Activated CD4-positive, alpha-beta T cell treated with anti-CD3 and anti-CD28 coated beads, Interleukin-2, amount 10 ng/mL, durations not matched to agents 24 days and 14 days (primary cell): ENCODE results near the gene CST6. TPM values are rescaled to one million over a fixed set of nuclear protein-coding genes. Genes with fewer than 3 reads are reported as not detected.

Experiments
- DNase-seq: peaks from one replicate; pipeline ENCODE4 v3.0.0; 2022
- H3K27ac Mint-ChIP-seq: one replicate; pipeline ENCODE4 v1.8.0; 2022; ENCODE audit warnings: mild to moderate bottlenecking, mixed read lengths
- H3K27me3 Mint-ChIP-seq: one replicate; pipeline ENCODE4 v1.8.0; 2022; ENCODE audit warnings: mixed read lengths
- H3K36me3 Mint-ChIP-seq: one replicate; pipeline ENCODE4 v1.8.0; 2022; ENCODE audit warnings: low read depth, mild to moderate bottlenecking, mixed read lengths
- H3K4me1 Mint-ChIP-seq: one replicate; pipeline ENCODE4 v1.8.0; 2021; ENCODE audit warnings: mixed read lengths
- H3K4me3 Mint-ChIP-seq: one replicate; pipeline ENCODE4 v1.8.0; 2022; ENCODE audit warnings: mild to moderate bottlenecking, moderate library complexity, mixed read lengths
- H3K9me3 Mint-ChIP-seq: one replicate; pipeline ENCODE4 v1.8.0; 2021; ENCODE audit warnings: mixed read lengths
- intact Hi-C: fragments of 100-400 bp; cut with micrococcal nuclease; formaldehyde crosslinking; loops from one replicate; pipeline ENCODE4 v1.15.1; 2023
- total RNA-seq: library from RNA; stranded (reverse); gene quantifications from 2 replicates; pipeline ENCODE4 v1.2.3, GENCODE V29; 2022

CST6 gene
- total RNA-seq, 1 donor from 2014 or later, result 1.5 TPM

GRCh38 chr11:65978391-65979238, 33.2 kb upstream of the CST6 start:
- DNase-seq, result no peak
- Mint-ChIP-seq H3K9me3 (no peaks in the 10 kb centered on the region), H3K27me3 (no peaks in the 10 kb centered on the region), H3K36me3 (peaks cover 34% of the 10 kb centered on the region), H3K4me1 (peaks cover 5% of the 10 kb centered on the region), H3K4me3 (no peak overlapping the region), H3K27ac (no peak overlapping the region)
- intact Hi-C loops, result no loop called here

- no peaks in the 10 kb centered on the region for H3K27me3 Mint-ChIP-seq
- no peak overlapping the region for H3K27ac Mint-ChIP-seq
- H3K9me3 Mint-ChIP-seq, result no peaks in the 10 kb centered on the region
- H3K4me3 Mint-ChIP-seq, result no peak overlapping the region
- H3K36me3 Mint-ChIP-seq, result peaks cover 31% of the 10 kb centered on the region
- DNase-seq, result no peak
- H3K4me1 Mint-ChIP-seq, result peaks cover 5% of the 10 kb centered on the region
- intact Hi-C loops, result no loop called here
These were observed 32.5 kb upstream of the CST6 start for GRCh38 chr11:65979261-65979759.

GRCh38 chr11:65981101-65981740, 30.6 kb upstream of the CST6 start:
- no peak for DNase-seq
- peak overlapping the region; percentile 6 for H3K27ac Mint-ChIP-seq
- H3K36me3 Mint-ChIP-seq, result peaks cover 22% of the 10 kb centered on the region
- H3K4me3 Mint-ChIP-seq, result no peak overlapping the region
- H3K4me1 Mint-ChIP-seq, result peaks cover 5% of the 10 kb centered on the region
- no peaks in the 10 kb centered on the region for H3K27me3 Mint-ChIP-seq
- no peaks in the 10 kb centered on the region for H3K9me3 Mint-ChIP-seq
- intact Hi-C loops, result no loop called here

GRCh38 chr11:65981972-65982823, 29.6 kb upstream of the CST6 start:
- no peak for DNase-seq
- intact Hi-C loops, result no loop called here
- Mint-ChIP-seq H3K27me3 (no peaks in the 10 kb centered on the region), H3K27ac (no peak overlapping the region), H3K4me1 (peaks cover 5% of the 10 kb centered on the region), H3K9me3 (no peaks in the 10 kb centered on the region), H3K4me3 (no peak overlapping the region), H3K36me3 (peaks cover 17% of the 10 kb centered on the region)

- no peak for DNase-seq
- intact Hi-C loops, result no loop called here
- Mint-ChIP-seq H3K27ac (no peak overlapping the region), H3K4me3 (no peak overlapping the region), H3K4me1 (peaks cover 5% of the 10 kb centered on the region), H3K36me3 (peaks cover 13% of the 10 kb centered on the region), H3K27me3 (no peaks in the 10 kb centered on the region), H3K9me3 (no peaks in the 10 kb centered on the region)
These were observed 28.8 kb upstream of the CST6 start for GRCh38 chr11:65982824-65983588.

- intact Hi-C loops, result no loop called here
- Mint-ChIP-seq H3K4me1 (peaks cover 5% of the 10 kb centered on the region), H3K36me3 (peaks cover 11% of the 10 kb centered on the region), H3K27ac (no peak overlapping the region), H3K4me3 (no peak overlapping the region), H3K9me3 (no peaks in the 10 kb centered on the region), H3K27me3 (no peaks in the 10 kb centered on the region)
- no peak for DNase-seq
These were observed 28.2 kb upstream of the CST6 start for GRCh38 chr11:65983589-65983987.

- no peak overlapping the region for H3K4me3 Mint-ChIP-seq
- no peaks in the 10 kb centered on the region for H3K36me3 Mint-ChIP-seq
- peaks cover 6% of the 10 kb centered on the region for H3K4me1 Mint-ChIP-seq
- no peaks in the 10 kb centered on the region for H3K9me3 Mint-ChIP-seq
- H3K27ac Mint-ChIP-seq, result no peak overlapping the region
- no peak for DNase-seq
- intact Hi-C loops, result no loop called here
- H3K27me3 Mint-ChIP-seq, result no peaks in the 10 kb centered on the region
These were observed 24.5 kb upstream of the CST6 start for GRCh38 chr11:65987336-65987735.

- intact Hi-C loops, result loop anchor here (1.0 to 2.0 kb wide), 7 partner anchors 13 to 283 kb away; partner anchors contain the start of genes BANF1, C11orf68, DRAP1 and EIF1AD
- no peaks in the 10 kb centered on the region for H3K27me3 Mint-ChIP-seq
- H3K9me3 Mint-ChIP-seq, result no peaks in the 10 kb centered on the region
- peaks cover 1% of the 10 kb centered on the region for H3K36me3 Mint-ChIP-seq
- H3K4me1 Mint-ChIP-seq, result peaks cover 6% of the 10 kb centered on the region
- peak; percentile 98 for DNase-seq
- peak overlapping the region; percentile 80 for H3K27ac Mint-ChIP-seq
- no peak overlapping the region for H3K4me3 Mint-ChIP-seq
These were observed 22.8 kb upstream of the CST6 start for GRCh38 chr11:65988791-65989592.

- Mint-ChIP-seq H3K36me3 (peaks cover 8% of the 10 kb centered on the region), H3K4me3 (no peak overlapping the region), H3K27ac (no peak overlapping the region), H3K4me1 (peaks cover 8% of the 10 kb centered on the region), H3K9me3 (no peaks in the 10 kb centered on the region), H3K27me3 (no peaks in the 10 kb centered on the region)
- intact Hi-C loops, result no loop called here
- DNase-seq, result no peak
These were observed 19.8 kb upstream of the CST6 start for GRCh38 chr11:65992056-65992455.

GRCh38 chr11:65997286-65997685, 14.5 kb upstream of the CST6 start:
- Mint-ChIP-seq H3K27me3 (no peaks in the 10 kb centered on the region), H3K4me1 (peaks cover 22% of the 10 kb centered on the region), H3K4me3 (no peak overlapping the region), H3K9me3 (no peaks in the 10 kb centered on the region), H3K27ac (peak overlapping the region; percentile 1), H3K36me3 (peaks cover 48% of the 10 kb centered on the region)
- intact Hi-C loops, result no loop called here
- no peak for DNase-seq

GRCh38 chr11:66001942-66002647, 9.7 kb upstream of the CST6 start, which contains the start of the genes BANF1 and EIF1AD:
BANF1 (plus strand) TSS chr11:66002503; CDS start chr11:66003251, 748 bp downstream.
EIF1AD (minus strand) TSS chr11:66002157; CDS start chr11:66000389, 1,768 bp downstream.
- H3K4me1 Mint-ChIP-seq, result peaks cover 28% of the 10 kb centered on the region
- H3K27me3 Mint-ChIP-seq, result no peaks in the 10 kb centered on the region
- peak; percentile 98 for DNase-seq
- peak within 1 kb of the TSS; percentile 99 for H3K27ac Mint-ChIP-seq
- H3K4me3 Mint-ChIP-seq, result peak within 1 kb of the TSS; percentile 100
- H3K36me3 Mint-ChIP-seq, result peaks cover 61% of the 10 kb centered on the region
- H3K9me3 Mint-ChIP-seq, result no peaks in the 10 kb centered on the region
- intact Hi-C loops, result loop anchor here (1.0 to 5.0 kb wide), 9 partner anchors 13 to 387 kb away; partner anchors contain the start of genes CFL1, FOSL1, KAT5 and PCNX3
